Astrocyte (in vitro differentiated cells and primary cell): ENCODE results near the gene FBXO10.

Experiments used
- EZH2 ChIP-seq: IDR thresholded peaks from 2 replicates; pipeline ENCODE4 v1.6.1; 2012; ENCODE audit warnings: mild to moderate bottlenecking, low read length, inconsistent platforms; ENCODE audit not compliant: insufficient read depth
- TF ChIP-seq, protein P1 (sequence below): IDR thresholded peaks from 2 replicates; pipeline ENCODE4 v1.5.1; 2011; ENCODE audit warnings: low read depth, mild to moderate bottlenecking, inconsistent platforms, low read length, moderate library complexity; ENCODE audit not compliant: insufficient read depth

DNA sequence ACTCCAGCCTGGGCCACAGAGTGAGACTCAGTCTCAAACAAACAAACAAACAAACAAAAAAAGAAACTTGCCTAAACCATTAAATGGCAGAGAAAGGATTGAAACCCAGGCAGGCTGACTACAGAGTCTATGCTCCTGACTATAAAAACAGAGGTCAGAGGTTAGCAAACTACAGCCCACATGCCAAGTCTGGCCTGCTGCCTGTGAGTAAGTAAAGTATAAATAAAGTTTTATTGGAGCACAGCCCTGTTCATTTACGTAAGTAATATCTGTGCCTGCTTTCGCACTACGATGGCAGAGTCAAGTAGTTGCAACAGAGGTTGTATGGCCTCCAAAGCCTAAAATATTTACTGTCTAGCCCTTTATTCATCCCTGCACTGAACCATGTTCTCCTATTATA, 78.9 kb downstream of the FBXO10 start:
- TF ChIP-seq, protein P1, sequence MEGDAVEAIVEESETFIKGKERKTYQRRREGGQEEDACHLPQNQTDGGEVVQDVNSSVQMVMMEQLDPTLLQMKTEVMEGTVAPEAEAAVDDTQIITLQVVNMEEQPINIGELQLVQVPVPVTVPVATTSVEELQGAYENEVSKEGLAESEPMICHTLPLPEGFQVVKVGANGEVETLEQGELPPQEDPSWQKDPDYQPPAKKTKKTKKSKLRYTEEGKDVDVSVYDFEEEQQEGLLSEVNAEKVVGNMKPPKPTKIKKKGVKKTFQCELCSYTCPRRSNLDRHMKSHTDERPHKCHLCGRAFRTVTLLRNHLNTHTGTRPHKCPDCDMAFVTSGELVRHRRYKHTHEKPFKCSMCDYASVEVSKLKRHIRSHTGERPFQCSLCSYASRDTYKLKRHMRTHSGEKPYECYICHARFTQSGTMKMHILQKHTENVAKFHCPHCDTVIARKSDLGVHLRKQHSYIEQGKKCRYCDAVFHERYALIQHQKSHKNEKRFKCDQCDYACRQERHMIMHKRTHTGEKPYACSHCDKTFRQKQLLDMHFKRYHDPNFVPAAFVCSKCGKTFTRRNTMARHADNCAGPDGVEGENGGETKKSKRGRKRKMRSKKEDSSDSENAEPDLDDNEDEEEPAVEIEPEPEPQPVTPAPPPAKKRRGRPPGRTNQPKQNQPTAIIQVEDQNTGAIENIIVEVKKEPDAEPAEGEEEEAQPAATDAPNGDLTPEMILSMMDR: no peak
- no peak for TF ChIP-seq EZH2
